Activated CD8-positive, alpha-beta memory T cell treated with anti-CD3 and anti-CD28 coated beads, Interleukin-2, amount 50 U/mL, for 48 hours (primary cell): ENCODE measurements around the gene RRP1B.
"Not testable (repeated sequence)": the region's sequence is repeated elsewhere in the genome, so short reads cannot be mapped to it uniquely, and the experiment has no call there.

ENCODE experiments used
- DNase-seq: peaks from one replicate; pipeline ENCODE4 v3.0.0-alpha.2; 2020

The RRP1B gene

DNA sequence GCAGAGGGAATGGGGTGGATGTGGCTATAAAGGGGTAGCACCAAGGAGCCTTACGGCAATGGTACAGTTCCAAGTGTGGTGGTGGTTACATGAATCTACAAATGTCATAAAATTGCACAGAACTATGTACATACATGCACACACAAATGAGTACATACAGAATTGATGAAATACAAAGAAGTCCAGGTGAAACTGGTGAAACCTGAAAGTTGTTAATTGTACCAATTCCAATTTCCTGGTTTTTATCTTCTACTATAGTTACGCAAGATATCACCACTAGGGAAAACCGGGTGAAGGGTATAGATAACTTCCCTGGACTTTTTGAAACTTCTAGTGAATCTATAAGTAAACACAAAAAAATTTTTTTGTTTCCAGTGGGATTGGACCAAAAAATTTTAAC, 19.0 kb upstream of the RRP1B start:
- no peak for DNase-seq

DNA sequence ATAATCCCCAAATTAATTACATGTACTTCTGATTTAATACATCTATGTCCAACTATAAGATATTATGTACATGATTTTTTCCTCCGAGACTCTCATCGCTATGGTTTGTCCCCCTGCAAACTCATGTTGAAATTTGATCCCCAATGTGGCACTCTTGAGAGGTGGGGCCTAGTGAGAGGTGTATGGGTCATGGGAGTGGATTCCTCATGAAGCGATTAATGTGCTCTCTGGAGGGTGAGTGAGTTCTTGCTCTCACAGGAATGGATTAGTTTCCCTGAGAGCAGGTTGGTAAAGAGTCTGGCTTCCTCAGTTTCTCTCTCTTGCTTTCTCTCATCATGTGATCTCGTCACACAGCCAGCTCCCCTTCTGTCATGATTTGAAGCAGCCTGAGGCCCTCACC, 16.2 kb upstream of the RRP1B start:
- no peak for DNase-seq

DNA sequence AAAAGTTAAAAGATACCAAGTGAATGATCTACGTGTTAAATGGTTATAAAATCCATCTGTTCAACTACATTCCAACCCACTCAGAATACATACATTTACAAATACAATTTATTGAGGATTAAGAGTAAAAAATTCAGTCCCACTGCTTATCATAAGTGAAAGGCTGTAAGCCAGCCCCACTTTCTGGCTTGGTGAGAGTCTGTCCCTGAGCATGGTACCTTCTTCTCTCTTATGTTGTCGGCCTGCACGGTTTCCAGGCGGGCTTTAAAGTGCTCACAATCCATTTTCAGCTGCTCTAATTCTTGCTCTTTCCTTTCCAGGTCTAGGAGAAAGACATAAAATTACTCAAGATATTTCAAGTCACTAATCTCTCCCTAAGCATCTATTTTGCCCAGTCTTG, 15.3 kb upstream of the RRP1B start:
- DNase-seq, result no peak

DNA sequence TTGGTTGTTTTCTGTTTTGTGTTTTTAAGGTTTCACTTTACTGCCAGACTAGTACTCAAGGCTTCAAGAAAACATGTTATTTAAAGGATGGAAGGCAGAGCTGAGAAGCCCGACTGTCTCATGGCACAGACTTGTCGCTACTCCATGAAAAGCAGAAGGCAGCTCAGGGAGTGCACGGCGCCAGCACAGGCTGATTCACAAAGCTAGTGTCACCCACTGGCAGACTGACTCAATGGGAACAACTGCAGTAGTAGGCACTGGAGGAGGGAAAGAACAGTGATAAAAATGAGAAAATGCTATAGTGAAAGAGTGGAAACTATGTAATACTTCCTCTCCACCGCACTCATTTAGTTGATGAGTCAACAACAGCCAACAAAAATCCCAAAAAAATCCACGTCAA, 14.8 kb upstream of the RRP1B start:
- DNase-seq, result no peak

DNA sequence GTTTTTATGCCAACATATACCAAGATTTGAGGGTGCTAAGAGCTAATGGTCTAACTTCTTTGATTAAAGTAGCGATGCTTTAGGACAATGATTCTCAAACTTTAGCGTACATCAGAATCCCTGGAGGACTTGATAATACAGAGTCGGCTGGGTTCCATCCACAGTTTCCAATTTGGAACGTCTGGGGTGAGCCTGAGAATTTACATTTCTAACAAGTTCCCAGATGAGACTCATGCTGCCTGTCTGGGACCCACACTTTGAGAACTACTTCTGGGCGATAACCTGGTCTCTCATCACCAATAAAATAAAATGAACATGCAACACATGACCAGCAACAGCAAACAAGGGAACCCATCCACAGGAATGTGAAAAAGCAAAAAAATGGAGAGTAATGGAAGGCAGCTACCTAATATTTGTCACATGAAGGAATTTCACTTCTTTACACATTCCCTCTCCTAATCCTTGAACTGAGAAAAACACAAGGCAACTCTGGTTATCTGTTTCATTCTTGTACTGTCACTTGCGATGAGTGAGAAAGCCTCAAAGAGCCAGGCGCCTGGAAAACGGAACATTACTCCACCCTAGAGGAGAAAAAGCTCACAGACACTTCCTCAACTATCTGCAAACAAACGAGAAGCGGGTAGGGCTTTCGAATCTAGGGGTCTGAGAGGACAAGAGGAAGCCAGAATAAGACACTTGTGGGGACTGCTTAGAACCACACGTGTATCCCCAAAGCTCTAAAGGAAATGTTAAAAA, 14.0 kb upstream of the RRP1B start:
- DNase-seq, result no peak

DNA sequence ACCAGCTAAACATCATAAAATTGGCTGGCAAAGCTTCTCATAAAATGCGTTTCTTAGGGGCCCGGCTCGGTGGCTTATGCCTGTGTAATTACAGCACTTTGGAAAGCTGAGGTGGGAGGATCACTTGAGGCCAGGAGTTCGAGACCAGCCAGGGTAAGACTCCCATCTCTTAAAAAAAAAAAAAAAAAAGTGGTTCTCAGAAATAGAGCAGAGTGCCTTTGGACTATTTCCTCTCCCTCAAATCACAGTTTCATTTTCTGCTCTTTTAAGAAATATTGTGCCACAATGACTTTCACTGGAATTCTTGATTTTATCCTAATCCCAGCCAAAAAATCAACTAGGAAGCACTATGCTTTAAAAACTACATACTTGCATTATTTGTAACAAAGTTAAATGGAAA, 13.4 kb upstream of the RRP1B start:
- DNase-seq, result no peak

DNA sequence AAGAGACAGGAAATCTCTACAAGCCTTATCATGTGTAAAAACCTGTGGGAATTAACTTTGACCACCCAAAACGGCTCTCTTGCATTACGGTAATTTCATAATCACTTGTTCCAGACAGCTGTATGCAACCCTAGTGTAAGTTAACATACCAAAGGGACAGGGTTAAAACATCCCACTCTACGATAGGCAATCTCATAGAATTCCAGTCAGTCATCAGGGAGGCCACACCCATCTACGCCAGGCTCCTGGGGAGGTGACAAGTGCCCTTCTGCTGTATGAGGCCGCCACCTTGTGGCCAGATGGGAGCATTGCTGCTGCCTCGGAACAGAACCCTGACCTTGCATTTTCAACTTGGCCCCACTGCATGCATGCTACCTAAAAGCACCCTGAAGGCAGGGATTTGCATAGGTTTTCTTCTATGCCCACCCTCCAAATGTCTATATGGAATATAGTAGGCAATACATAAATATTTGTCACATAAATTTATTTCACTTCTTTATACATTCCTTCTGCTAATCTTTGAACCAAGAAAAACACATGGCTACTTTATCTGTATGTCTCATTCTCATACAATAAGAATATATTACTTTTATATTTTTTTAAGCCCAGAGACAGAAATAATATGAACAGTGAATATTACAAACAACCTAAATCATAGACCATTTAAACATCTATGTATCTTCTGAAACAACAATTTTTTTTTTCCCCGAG, 12.7 kb upstream of the RRP1B start:
- peak; percentile 90 for DNase-seq

DNA sequence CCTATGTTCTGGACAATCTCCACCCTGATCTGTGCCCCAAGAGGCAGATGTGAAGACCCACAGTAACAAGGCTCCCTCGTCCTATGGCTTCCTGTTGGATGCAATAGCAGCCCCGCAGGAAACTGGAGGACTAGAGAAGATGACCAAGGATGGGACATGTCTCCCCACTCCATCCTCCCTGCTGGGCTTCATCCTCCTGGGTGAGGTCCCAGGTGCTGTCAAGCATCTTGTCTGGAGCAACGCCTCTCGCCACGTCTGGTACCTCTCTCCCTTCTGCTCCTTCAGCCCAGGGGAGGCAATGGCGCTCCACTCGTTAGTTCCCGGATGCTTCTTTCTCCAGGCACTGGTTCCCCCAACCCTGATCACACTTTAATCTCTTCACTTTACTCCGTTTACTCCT, 11.2 kb upstream of the RRP1B start:
- DNase-seq, result no peak

DNA sequence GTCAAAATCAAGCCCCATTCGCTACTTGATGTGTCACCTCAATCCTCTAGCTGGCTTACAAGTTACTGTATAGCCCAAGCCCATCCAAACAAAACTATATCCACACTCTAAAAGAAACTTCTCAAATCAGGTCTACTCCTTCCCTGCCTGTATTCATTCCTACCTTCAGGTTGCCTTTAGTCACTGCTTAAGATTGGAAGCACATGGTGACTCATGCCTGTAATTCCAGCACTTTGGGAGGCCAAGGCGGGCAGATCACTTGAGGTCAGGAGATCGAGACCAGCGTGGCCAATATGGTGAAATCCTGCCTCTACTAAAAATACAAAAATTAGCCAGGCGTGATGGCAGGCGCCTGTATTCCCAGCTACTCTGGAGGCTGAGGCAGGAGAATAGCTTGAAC, 7.4 kb upstream of the RRP1B start:
- not testable (repeated sequence) for DNase-seq

DNA sequence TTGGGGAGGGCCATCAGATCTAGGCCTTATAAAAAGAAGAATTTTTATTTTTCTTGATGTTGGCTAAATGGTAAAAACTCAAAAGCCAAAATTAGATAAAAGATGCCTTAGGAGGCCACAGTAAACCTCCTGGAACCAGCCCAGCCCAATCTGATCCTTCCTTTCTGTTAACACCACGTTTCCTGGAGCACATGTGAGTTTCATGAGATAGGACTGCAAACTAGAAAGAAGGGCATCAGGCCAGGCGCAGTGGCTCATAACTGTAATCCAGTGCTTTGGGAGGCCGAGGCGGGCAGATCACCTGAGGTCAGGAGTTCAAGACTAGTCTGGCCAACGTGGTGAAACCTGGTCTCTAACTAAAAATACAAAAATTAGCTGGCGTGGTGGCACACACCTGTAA, 6.7 kb upstream of the RRP1B start:
- DNase-seq, result no peak

DNA sequence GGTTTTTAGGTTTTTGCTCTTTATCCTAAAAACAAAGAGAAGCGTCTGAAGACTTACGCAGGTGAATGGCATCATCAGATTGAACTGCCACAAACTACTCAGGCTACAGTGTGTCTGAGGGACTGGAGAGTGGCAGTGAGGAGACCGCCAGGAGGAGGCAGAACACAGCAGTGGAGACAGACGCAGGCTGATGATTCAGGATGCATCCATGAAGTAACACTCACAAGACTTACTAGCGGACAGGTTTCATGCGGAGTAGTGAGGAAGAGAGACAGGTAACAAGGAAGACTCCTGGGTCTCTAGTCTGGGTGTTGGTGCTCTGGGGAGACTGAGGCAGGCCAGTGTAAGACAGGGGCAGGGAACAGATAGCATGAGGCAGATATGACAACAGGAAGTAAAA, 5.7 kb upstream of the RRP1B start:
- DNase-seq, result no peak

DNA sequence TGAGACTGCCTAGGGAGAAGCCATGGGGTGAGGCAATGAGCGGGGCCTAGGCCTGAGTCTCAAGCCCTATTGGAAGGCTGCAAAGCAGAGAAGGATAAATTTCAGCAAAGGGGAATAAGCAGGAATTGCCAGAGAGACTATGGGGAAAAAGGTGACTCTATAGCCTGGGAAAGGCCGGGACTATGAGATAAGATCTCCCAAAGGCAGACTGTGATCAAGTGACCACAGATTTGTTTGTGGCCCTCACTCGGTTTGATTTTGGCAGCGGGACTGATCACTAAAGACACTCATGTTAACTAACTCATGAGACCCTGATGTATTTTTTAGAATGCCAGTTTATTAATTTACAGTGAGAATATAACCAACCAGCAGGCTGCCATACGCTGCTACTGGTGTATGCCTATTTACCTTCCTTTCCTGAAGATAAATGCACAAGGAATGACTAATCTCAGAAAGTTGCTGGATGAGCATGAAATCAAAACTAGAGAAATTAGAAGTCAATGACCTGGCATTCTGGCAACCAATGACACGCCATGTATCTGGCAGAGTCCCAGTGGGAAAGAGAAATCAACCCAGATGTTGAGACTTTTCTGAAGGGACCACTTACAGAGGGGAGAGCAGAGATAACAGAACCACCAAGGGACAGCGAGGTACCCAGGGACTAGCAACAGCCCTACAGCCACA, 4.4 kb upstream of the RRP1B start:
- no peak for DNase-seq

DNA sequence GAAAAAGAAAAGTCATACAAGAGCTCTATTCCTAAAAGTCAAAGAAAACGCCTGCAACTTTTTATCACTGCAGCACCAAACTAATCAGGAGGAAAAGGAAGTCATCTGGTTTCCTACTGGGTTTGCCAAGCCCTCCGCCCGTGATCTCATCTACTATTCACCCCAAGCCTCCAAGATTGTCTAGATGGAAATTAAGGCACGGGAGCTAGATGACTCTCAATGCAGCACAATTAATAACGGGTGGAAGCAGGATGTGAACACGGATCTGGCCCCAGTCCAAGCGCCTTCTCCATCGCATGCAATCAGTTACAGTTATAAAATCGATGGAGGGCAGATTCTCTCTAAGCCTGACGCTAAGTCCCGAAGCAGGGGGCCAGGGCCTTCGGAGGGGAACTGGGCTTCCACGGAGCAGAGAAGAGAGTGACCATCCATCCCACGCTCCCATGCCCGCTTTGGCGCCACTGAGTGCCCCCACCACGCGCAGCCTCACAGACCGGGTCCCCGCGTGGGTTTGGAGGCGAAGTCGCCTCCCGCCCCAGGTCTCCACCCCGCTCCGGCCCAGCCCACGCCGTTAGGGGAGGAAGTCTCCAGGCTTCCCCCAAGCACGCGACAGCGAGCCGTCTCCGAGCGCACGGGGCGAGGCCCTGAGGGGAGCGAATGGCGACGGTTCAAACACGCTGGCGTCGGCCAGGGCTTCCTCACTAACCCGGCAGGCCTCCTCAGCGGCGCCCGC, 1.8 kb upstream of the RRP1B start:
- DNase-seq, result no peak

DNA sequence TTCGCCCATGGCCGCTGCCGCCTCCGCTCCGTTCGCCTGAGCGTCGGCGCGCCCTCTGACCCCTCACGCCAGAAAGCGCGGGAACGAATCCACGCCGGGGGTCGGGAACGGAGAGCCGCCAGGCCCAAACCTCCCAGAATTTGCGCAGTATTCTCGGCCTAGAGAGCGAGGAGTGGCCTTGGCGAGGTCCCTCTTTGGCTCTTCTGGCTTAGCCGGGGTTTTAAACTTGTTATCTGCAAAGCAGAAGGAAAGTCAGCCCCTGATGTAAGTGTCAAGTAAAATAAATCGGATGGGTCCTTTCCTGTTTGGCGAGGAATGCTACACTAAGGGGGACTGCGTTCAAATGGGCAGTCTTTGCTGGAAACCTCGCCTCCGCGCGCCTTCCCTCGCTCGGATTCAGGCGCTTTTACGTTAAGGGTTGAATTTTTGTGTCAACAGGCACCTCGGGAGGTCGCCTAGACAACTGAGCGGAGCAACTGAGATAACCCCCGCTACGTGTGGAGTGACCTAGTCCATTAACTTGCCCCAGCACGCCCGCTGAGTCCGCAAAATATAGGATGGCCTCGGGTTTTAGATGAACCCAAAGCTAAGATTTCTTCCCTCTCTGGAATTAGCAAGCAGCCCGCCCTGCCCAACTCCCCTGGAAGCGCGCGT, 1.1 kb upstream of the RRP1B start:
- DNase-seq, result no peak

DNA sequence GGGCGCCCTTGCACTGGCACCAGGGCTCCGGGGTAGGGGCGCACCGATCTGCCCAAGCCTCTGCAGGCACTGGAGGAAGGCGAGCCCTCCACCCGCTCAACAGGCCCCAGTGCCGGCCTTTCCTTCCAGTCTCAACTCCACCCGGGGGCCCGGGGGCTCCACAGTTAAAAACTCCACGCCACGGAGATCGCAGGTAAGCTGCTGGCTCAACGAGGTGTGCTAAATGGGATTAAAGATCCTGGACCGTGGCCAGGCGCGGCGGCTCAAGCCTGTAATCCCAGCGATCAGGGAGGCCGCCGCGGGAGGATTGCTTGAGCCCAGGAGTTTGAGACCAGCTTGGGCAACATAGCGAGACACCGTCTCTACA, 608 bp upstream of the RRP1B start:
- no peak for DNase-seq

DNA sequence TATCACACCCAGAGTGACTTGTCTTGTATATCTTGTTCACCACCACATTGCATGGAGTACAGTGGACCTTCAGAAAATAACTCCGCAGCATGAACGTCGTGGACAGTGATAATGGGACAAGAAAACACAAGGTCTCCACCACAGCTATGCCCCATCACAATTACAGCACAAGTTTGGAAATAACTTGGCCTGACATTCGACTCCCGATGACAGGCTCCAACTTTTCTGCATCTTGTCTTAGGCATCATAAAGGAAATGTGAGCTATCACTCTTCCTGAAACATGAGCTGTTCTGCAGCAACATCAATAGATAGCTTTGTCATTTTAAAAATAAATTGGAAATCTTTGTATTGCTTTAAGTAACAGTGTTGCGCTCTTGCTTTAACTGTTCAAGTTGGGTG, 2.9 kb downstream of the RRP1B start:
- no peak for DNase-seq

DNA sequence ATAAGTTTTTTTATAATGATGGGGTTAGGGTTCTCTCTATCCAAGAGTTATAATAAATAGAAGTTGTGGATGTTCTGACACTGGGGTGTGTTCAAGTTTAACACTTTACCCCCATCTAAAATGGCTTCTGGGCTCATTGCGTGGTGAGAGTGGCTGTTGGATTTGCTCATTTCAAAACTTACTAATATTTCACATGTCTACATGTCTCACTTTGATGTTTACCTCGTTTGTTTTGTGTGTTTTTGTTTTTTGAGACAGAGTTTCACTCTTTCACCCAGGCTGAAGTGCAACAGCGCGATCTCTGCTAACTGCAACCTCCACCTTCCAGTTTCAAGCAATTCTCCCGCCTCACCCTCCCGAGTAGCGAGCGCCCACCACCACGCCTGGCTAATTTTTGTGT, 3.7 kb downstream of the RRP1B start:
- no peak for DNase-seq

DNA sequence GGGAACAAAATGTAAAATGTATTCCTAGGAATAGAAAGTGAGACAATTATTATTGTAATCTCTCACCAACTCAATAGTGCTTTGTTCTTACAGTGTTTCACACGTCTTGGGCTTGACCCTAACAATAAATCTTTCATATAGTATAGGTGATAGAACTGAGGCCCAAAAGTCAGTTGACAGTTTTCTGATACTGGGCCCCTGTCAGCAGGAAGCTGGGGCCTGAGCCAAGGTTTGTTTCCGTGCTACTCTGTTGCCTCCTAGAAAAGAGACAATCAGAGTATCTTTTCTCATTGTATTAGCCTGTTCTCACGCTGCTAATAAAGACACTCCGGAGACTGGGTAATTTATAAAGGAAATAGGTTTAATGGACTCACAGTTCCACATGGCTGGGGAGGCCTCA, 5.0 kb downstream of the RRP1B start:
- no peak for DNase-seq

DNA sequence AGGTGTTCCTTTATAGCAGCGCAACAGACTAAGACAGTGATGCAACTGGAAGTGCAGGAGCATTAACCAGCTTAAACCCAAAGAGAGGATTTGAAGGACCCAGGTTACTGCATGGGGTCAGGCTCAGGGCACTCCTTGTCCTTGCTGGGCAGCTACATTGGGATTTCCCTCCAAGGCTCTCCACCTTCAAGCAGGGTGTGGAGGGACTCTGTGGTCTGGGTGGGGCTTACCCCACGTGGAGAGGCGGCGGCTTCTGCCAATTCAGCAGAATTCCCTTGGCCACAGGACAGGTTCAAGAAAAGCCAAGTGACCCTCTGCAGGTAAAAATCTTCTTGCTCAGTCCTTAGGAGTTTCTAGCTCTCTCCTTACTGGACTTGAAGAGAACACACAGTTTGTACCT, 6.5 kb downstream of the RRP1B start:
- no peak for DNase-seq

DNA sequence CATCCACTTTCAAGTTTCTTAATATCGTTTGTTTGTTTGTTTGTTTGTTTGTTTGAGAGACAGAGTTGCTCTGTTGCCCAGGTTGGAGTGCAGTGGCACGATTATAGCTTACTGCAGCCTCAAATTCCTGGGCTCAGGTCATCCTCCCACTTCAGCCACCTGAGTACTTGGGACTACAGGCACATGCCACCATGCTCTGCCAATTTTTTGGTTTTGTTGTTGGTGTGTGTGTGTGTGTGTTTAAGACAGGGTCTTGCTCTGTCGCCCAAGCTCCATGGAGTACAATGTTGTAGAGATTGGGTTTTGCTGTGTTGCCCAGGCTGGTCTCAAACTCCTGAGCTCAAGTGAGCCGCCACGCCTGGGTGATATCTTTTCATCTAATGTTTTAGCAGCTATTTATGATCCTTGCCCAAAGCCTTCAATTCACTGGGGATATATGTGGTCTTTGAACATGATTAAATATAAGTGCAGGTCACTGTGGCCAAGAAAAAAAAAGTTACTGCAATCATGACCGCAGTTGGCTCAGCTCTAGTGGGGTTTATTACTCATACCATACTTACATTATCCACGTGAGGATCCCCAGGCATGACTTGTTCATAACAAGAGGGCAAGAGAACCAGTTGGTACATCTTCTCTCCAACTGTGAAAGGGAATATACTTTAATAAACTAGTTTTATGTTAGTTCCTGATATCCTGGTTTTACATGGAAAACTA, 8.0 kb downstream of the RRP1B start:
- DNase-seq, result no peak

DNA sequence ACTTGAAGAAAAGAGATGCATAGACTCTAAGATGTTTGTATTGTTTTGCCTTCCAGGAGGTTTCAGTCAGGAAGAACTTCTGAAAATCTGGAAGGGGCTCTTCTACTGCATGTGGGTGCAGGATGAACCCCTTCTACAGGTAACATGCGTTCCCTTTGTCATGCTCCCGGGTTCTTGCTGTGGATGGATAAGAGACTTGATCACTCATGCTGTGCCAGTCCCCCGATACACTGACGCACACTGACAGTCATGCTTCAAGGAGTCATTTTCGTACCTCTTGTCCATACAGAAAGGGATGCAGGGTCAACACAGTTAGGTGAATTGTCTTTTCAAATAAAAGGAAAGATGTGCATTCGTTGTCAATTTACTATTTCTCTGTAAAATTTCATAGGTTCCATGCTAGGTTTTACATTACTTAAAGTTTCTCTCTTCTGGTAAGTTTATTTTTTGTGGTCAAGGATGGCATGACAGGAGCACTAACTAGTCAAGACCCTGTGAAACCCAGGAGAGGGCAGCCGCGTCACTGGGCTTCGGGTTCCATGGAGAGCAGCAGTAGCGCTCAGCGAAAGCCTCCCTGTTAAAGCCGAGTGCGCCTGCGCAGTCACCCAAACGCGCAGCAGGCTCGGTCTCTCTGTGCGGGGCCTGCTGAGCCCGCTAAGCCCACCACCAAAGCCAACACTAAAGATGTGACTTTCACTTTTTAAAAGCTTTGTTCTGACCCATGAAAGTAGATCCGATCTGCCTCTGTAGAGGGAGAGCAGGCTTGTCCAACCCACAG, 10.7 kb downstream of the RRP1B start:
- no peak for DNase-seq

DNA sequence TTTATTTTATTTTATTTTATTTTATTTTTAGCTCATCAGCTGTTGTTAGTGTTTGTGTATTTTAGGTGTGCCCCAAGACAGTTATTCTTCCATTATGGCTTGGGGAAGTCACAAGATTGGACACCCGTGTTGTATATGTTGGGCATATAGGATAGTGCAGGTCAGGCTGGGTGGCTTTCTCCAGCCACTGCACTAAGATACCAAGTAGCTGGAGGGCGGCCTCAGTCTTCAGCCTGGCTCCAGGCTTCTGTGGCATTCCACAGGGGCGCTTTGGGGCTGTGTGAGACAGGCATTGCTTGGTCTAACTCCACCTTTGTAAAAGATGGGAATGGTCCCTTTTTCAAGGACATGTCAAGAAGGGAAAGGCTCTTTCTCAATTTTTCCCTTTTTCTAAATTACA, 16.5 kb downstream of the RRP1B start:
- DNase-seq, result no peak
